NT2/D1 (cell line): Measurements from ENCODE around the gene MRLN.
"Not testable (repeated sequence)": the region's sequence is repeated elsewhere in the genome, so short reads cannot be mapped to it uniquely, and the experiment has no call there.

Experiments used
- DNase-seq: peaks from one replicate; pipeline ENCODE4 v3.0.0-alpha.2; 2011; ENCODE audit warnings: low read depth, low spot score
- H3K27me3 ChIP-seq: 2 replicates; pipeline ENCODE4 v1.6.0; 2011; ENCODE audit warnings: mild to moderate bottlenecking; ENCODE audit not compliant: insufficient read length, insufficient read depth
- H3K36me3 ChIP-seq: 2 replicates; pipeline ENCODE4 v1.6.1; 2011; ENCODE audit warnings: mild to moderate bottlenecking, low read length, mixed read lengths; ENCODE audit not compliant: insufficient read depth, insufficient read length
- H3K4me1 ChIP-seq: 2 replicates; pipeline ENCODE4 v1.5.1; 2011; ENCODE audit not compliant: insufficient read depth, insufficient read length
- H3K4me3 ChIP-seq: 2 replicates; pipeline ENCODE4 v1.5.1; 2011; ENCODE audit warnings: low read depth; ENCODE audit not compliant: insufficient read length
- H3K9ac ChIP-seq: 2 replicates; pipeline ENCODE4 v1.6.0; 2011; ENCODE audit warnings: low read depth; ENCODE audit not compliant: insufficient read length
- H3K9me3 ChIP-seq: 2 replicates; pipeline ENCODE4 v1.5.1; 2011; ENCODE audit warnings: mild to moderate bottlenecking, low read length; ENCODE audit not compliant: insufficient read depth
- SUZ12 ChIP-seq: IDR thresholded peaks from 2 replicates; pipeline ENCODE4 v1.6.1; 2011; ENCODE audit not compliant: insufficient read length, insufficient read depth; ENCODE audit errors: extremely low read depth
- YY1 ChIP-seq: IDR thresholded peaks from 2 replicates; pipeline ENCODE4 v1.6.1; 2011; ENCODE audit not compliant: insufficient read length, insufficient read depth
- ZNF274 ChIP-seq: IDR thresholded peaks from 2 replicates; pipeline ENCODE4 v1.6.1; 2011; ENCODE audit warnings: mild to moderate bottlenecking, low read depth, low read length

The MRLN gene

GRCh38 chr10:59757966-59758365 is 4.7 kb upstream of the MRLN start:
- Histone ChIP-seq H3K36me3 (no peaks in the 10 kb centered on the region), H3K9me3 (no peaks in the 10 kb centered on the region), H3K4me3 (no peak overlapping the region), H3K4me1 (no peaks in the 10 kb centered on the region), H3K27me3 (no peaks in the 10 kb centered on the region), H3K9ac (no peak overlapping the region)
- DNase-seq, result no peak
- TF ChIP-seq ZNF274, result no peak
- TF ChIP-seq SUZ12, result no peak
- TF ChIP-seq YY1, result no peak

- Histone ChIP-seq H3K4me1 (no peaks in the 10 kb centered on the region), H3K27me3 (no peaks in the 10 kb centered on the region), H3K36me3 (no peaks in the 10 kb centered on the region), H3K4me3 (no peak overlapping the region), H3K9me3 (no peaks in the 10 kb centered on the region), H3K9ac (no peak overlapping the region)
- TF ChIP-seq ZNF274 (no peak), YY1 (no peak), SUZ12 (no peak)
- no peak for DNase-seq
These were observed 1.7 kb upstream of the MRLN start for GRCh38 chr10:59754951-59755350.

- Histone ChIP-seq H3K4me3 (no peak overlapping the region), H3K27me3 (no peaks in the 10 kb centered on the region), H3K9ac (no peak overlapping the region), H3K36me3 (no peaks in the 10 kb centered on the region), H3K9me3 (no peaks in the 10 kb centered on the region), H3K4me1 (no peaks in the 10 kb centered on the region)
- TF ChIP-seq YY1 (no peak), ZNF274 (no peak)
- no peak for DNase-seq
These were observed 846 bp downstream of the MRLN start for GRCh38 chr10:59752278-59752940.

DNA sequence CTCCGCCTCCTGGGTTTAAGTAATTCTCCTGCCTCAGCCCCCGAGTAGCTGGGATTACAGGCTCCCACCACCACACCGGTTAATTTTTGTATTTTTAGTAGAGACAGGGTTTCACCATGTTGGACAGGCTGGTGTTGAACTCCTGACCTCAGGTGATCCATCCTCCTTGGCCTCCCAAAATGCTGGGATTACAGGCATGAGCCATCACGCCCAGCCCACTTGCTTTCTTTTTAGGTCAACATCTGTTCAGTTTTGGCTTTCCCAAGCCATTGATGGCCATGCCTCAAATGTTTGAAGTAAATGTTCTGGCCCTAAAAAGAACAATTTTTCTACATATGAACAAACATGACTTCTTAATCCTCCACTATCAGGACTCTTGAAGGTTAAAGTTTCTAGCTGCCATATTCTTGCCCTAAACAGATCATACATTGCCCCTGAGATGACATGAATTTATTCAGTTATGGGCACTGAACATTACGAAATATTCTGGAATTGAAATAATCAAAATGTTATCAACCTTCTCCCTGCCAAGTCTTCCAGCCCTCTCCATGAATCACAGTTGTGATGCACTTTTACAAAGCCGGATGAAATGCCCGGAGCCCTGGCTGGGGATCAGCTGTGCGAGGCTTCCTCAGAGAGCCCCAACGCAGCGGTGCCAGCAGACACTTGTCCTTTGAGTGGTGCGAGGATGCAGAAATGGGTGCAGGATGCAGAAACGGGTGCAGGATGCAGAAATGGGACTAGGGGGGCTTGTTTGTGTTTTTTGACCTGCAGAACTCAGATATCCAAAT is 2.9 kb downstream of the MRLN start:
- H3K9ac ChIP-seq, result no peak overlapping the region
- H3K4me1 ChIP-seq, result no peaks in the 10 kb centered on the region
- no peaks in the 10 kb centered on the region for H3K27me3 ChIP-seq
- H3K9me3 ChIP-seq, result no peaks in the 10 kb centered on the region
- DNase-seq, result no peak
- no peak overlapping the region for H3K4me3 ChIP-seq
- TF ChIP-seq SUZ12 (no peak), YY1 (no peak), ZNF274 (no peak)
- no peaks in the 10 kb centered on the region for H3K36me3 ChIP-seq

- no peak for DNase-seq
- H3K4me1 ChIP-seq, result no peaks in the 10 kb centered on the region
- H3K27me3 ChIP-seq, result no peaks in the 10 kb centered on the region
- H3K36me3 ChIP-seq, result no peaks in the 10 kb centered on the region
- TF ChIP-seq ZNF274 (no peak), YY1 (no peak), SUZ12 (no peak)
- H3K9ac ChIP-seq, result no peak overlapping the region
- no peak overlapping the region for H3K4me3 ChIP-seq
- H3K9me3 ChIP-seq, result no peaks in the 10 kb centered on the region
These were observed 4.4 kb downstream of the MRLN start for GRCh38 chr10:59748834-59749233.

GRCh38 chr10:59745163-59745650 is 8.0 kb downstream of the MRLN start:
- no peak overlapping the region for H3K9ac ChIP-seq
- H3K27me3 ChIP-seq, result no peaks in the 10 kb centered on the region
- TF ChIP-seq YY1 (no peak), ZNF274 (no peak), SUZ12 (no peak)
- H3K4me1 ChIP-seq, result no peaks in the 10 kb centered on the region
- no peak overlapping the region for H3K4me3 ChIP-seq
- H3K36me3 ChIP-seq, result no peaks in the 10 kb centered on the region
- peaks cover 5% of the 10 kb centered on the region; the same call in 1 of the 2 replicates for H3K9me3 ChIP-seq
- DNase-seq, result no peak

DNA sequence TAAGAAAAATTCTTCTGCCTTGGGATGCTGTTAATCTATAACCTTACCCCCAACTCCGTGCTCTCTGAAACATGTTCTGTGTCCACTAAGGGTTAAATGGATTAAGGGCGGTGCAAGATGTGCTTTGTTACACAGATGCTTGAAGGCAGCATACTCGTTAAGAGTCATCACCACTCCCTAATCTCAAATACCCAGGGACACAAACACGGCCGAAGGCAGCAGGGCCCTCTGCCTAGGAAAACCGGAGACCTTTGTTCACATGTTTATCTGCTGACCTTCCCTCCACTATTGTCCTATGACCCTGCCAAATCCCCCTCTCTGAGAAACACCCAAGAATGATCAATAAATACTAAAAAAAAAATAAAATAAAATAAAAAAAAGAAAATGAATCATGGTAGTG is 8.5 kb downstream of the MRLN start:
- not testable (repeated sequence) for DNase-seq

GRCh38 chr10:59744156-59744555 is 9.1 kb downstream of the MRLN start:
- not testable (repeated sequence) for H3K36me3 ChIP-seq, H3K4me3 ChIP-seq, H3K27me3 ChIP-seq, H3K4me1 ChIP-seq, DNase-seq, H3K9ac ChIP-seq, H3K9me3 ChIP-seq

More for the DNA sequence above, 8.5 kb downstream of the MRLN start:
- not testable (repeated sequence) for H3K4me1 ChIP-seq, H3K9me3 ChIP-seq, H3K36me3 ChIP-seq, H3K9ac ChIP-seq, H3K4me3 ChIP-seq, H3K27me3 ChIP-seq
